ENCODE results near the gene KCNH6. TPM values are rescaled to one million over a fixed set of nuclear protein-coding genes. Genes with fewer than 3 reads are reported as not detected.

Gene KCNH6
- total and polyA plus RNA-seq, 4 donors = 0.09 TPM; not detected in 3

- no peak for TF ChIP-seq FOXA2 (IDR thresholded peaks at IDR 0.05)
- no peak for TF ChIP-seq RXRA (IDR thresholded peaks at IDR 0.05)
- TF ChIP-seq, protein P1, sequence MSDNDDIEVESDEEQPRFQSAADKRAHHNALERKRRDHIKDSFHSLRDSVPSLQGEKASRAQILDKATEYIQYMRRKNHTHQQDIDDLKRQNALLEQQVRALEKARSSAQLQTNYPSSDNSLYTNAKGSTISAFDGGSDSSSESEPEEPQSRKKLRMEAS (IDR thresholded peaks at IDR 0.05) = no peak
- TF ChIP-seq, protein P2, sequence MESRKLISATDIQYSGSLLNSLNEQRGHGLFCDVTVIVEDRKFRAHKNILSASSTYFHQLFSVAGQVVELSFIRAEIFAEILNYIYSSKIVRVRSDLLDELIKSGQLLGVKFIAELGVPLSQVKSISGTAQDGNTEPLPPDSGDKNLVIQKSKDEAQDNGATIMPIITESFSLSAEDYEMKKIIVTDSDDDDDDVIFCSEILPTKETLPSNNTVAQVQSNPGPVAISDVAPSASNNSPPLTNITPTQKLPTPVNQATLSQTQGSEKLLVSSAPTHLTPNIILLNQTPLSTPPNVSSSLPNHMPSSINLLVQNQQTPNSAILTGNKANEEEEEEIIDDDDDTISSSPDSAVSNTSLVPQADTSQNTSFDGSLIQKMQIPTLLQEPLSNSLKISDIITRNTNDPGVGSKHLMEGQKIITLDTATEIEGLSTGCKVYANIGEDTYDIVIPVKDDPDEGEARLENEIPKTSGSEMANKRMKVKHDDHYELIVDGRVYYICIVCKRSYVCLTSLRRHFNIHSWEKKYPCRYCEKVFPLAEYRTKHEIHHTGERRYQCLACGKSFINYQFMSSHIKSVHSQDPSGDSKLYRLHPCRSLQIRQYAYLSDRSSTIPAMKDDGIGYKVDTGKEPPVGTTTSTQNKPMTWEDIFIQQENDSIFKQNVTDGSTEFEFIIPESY (IDR thresholded peaks at IDR 0.05) = no peak
- TF ChIP-seq GABPA (IDR thresholded peaks at IDR 0.05 in 1 of 2, conservative IDR thresholded peaks at IDR 0.05 in 1 of 2) = no peak
Measured at GRCh38 chr17:63540590-63540989, 17.4 kb downstream of the KCNH6 start (continued).

GRCh38 chr17:63542218-63542545 is 19.0 kb downstream of the KCNH6 start:
- Histone ChIP-seq H3K4me1 (ENCODE audit: control insufficient read depth in 4 of 4, insufficient read depth in 4 of 4, low read length in 3 of 4) (peaks cover 0 to 7% (median 2%) of the 10 kb centered on the region in 4 donors), H3K36me3 (ENCODE audit: control insufficient read depth in 4 of 4, insufficient read depth in 3 of 4, low read depth in 1 of 4, low read length in 3 of 4) (no peaks in the 10 kb centered on the region), H3K9ac (ENCODE audit: low read depth in 1 of 2, low read length in 2 of 2) (no peak overlapping the region), H3K27me3 (ENCODE audit: control insufficient read depth in 4 of 4, insufficient read depth in 4 of 4, low read length in 3 of 4) (peaks cover 0 to 10% (median 4%) of the 10 kb centered on the region in 4 donors), H3K27ac (ENCODE audit: low read depth in 1 of 2, low read length in 2 of 2) (no peak overlapping the region), H3K9me3 (ENCODE audit: control insufficient read depth in 4 of 4, low read length in 3 of 4) (no peaks in the 10 kb centered on the region), H3K4me3 (ENCODE audit: low read depth in 1 of 3, low read length in 3 of 3) (no peak overlapping the region)
- TF ChIP-seq JUND (IDR thresholded peaks at IDR 0.05) = no peak
- no peak for DNase-seq (ENCODE audit: low spot score)
- 97% methylated on average over 9 of the region's 9 CpGs for WGBS

DNA sequence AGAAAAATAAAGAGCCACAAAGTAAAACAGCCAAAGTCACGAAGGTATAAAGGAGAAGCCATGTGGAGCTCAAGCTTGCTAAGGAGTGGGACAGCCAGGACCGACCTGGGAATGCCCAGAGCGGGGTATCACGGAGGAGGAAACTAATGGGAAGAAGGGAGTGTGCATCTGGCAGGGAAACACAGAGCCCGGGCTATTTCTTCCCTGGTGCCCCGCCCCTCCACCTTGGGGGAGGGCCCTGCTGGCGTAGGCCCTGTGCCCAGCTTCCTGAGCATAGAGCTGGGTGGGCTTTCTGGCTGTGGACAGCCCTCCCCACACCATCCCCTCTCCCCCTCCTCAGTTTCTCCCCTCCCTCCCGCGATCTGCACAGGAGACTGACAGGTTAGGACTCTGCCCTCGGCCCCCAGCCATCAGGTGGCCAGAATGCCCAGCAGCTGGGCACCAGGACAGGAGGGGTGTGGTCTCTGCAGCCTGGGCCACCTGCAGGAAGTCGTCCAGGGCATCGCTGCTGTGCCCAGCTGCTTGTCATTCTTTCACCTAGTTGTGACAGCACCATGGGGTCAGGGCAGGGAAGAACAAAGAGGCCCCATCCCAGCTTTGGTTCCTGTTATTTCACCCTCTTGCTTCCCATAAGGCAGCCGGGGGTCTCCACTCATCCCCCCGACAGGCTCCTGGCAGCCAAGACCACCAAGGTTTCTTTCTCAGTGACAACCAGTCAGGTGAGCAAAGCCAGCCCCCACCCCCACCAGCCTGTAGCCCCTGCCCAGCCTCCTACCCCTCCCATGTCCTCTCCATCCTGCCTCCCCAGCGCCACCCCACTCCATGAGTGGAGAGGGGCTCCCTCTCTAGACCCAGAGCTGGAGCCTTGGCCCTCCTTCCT is 20.0 kb downstream of the KCNH6 start:
- 58% methylated on average over 15 of the region's 15 CpGs for WGBS

DNA sequence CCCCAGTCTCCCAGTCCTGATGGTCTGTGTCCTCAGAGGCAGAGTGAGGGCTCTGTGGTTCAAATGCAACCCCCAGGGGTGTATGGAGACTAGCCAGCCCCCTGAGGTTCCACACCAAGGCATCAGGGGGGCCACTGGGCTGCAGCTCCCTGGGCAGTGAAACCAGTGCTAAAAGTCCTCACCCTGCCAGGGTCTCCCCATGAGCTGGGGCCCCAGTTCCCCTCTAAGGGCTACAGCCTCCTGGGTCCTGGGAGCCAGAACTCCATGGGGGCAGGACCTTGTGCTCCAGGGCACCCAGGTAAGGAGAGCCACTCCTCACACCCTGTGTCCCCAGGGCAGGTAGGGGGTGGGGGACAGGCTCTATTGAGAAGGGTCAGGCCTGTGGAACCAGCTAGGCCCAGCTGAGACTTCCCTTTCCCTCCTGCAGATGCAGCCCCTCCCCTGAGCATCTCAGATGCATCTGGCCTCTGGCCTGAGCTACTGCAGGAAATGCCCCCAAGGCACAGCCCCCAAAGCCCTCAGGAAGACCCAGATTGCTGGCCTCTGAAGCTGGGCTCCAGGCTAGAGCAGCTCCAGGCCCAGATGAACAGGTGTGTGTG is 20.8 kb downstream of the KCNH6 start:
- Histone ChIP-seq H3K27ac (ENCODE audit: low read depth in 1 of 2, low read length in 2 of 2) (no peak overlapping the region), H3K4me1 (ENCODE audit: control insufficient read depth in 4 of 4, insufficient read depth in 4 of 4, low read length in 3 of 4) (peaks cover 0 to 7% (median 2%) of the 10 kb centered on the region in 4 donors), H3K4me3 (ENCODE audit: low read depth in 1 of 3, low read length in 3 of 3) (no peak overlapping the region), H3K9ac (ENCODE audit: low read depth in 1 of 2, low read length in 2 of 2) (no peak overlapping the region), H3K27me3 (ENCODE audit: control insufficient read depth in 4 of 4, insufficient read depth in 4 of 4, low read length in 3 of 4) (peaks cover 0 to 4% (median 2%) of the 10 kb centered on the region in 4 donors), H3K9me3 (ENCODE audit: control insufficient read depth in 4 of 4, low read length in 3 of 4) (no peaks in the 10 kb centered on the region), H3K36me3 (ENCODE audit: control insufficient read depth in 4 of 4, insufficient read depth in 3 of 4, low read depth in 1 of 4, low read length in 3 of 4) (no peaks in the 10 kb centered on the region)
- DNase-seq (ENCODE audit: low spot score) = no peak
- TF ChIP-seq, protein P3, sequence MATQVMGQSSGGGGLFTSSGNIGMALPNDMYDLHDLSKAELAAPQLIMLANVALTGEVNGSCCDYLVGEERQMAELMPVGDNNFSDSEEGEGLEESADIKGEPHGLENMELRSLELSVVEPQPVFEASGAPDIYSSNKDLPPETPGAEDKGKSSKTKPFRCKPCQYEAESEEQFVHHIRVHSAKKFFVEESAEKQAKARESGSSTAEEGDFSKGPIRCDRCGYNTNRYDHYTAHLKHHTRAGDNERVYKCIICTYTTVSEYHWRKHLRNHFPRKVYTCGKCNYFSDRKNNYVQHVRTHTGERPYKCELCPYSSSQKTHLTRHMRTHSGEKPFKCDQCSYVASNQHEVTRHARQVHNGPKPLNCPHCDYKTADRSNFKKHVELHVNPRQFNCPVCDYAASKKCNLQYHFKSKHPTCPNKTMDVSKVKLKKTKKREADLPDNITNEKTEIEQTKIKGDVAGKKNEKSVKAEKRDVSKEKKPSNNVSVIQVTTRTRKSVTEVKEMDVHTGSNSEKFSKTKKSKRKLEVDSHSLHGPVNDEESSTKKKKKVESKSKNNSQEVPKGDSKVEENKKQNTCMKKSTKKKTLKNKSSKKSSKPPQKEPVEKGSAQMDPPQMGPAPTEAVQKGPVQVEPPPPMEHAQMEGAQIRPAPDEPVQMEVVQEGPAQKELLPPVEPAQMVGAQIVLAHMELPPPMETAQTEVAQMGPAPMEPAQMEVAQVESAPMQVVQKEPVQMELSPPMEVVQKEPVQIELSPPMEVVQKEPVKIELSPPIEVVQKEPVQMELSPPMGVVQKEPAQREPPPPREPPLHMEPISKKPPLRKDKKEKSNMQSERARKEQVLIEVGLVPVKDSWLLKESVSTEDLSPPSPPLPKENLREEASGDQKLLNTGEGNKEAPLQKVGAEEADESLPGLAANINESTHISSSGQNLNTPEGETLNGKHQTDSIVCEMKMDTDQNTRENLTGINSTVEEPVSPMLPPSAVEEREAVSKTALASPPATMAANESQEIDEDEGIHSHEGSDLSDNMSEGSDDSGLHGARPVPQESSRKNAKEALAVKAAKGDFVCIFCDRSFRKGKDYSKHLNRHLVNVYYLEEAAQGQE (IDR thresholded peaks at IDR 0.05) = no peak
- TF ChIP-seq HNF4A (conservative IDR thresholded peaks at IDR 0.05) (no peak), NR2F2 (IDR thresholded peaks at IDR 0.05) (no peak), TAF1 (conservative IDR thresholded peaks at IDR 0.05) (no peak), RAD21 (IDR thresholded peaks at IDR 0.05) (no peak), GABPA (IDR thresholded peaks at IDR 0.05 in 1 of 2, conservative IDR thresholded peaks at IDR 0.05 in 1 of 2) (no peak), CTCF (IDR thresholded peaks at IDR 0.05; ENCODE audit: low read depth, low read length, missing input control) (no peak), JUND (IDR thresholded peaks at IDR 0.05) (no peak), YY1 (IDR thresholded peaks at IDR 0.05) (no peak), RXRA (IDR thresholded peaks at IDR 0.05) (no peak)
- TF ChIP-seq, protein P2 (IDR thresholded peaks at IDR 0.05) = no peak

More for the DNA sequence above, 20.0 kb downstream of the KCNH6 start:
- peak in 1 of 2 donors; percentile 52 for TF ChIP-seq HNF4A (conservative IDR thresholded peaks at IDR 0.05)
- no peak for TF ChIP-seq JUND (IDR thresholded peaks at IDR 0.05)
- no peak overlapping the region for H3K27ac ChIP-seq (ENCODE audit: low read depth in 1 of 2, low read length in 2 of 2)
- no peaks in the 10 kb centered on the region for H3K9me3 ChIP-seq (ENCODE audit: control insufficient read depth in 4 of 4, low read length in 3 of 4)
- no peak for DNase-seq (ENCODE audit: low spot score)
- H3K9ac ChIP-seq (ENCODE audit: low read depth in 1 of 2, low read length in 2 of 2) = no peak overlapping the region
- no peak overlapping the region for H3K4me3 ChIP-seq (ENCODE audit: low read depth in 1 of 3, low read length in 3 of 3)
- no peaks in the 10 kb centered on the region for H3K36me3 ChIP-seq (ENCODE audit: control insufficient read depth in 4 of 4, insufficient read depth in 3 of 4, low read depth in 1 of 4, low read length in 3 of 4)
- H3K4me1 ChIP-seq (ENCODE audit: control insufficient read depth in 4 of 4, insufficient read depth in 4 of 4, low read length in 3 of 4) = peaks cover 0 to 7% (median 2%) of the 10 kb centered on the region in 4 donors
- peaks cover 0 to 10% (median 4%) of the 10 kb centered on the region in 4 donors for H3K27me3 ChIP-seq (ENCODE audit: control insufficient read depth in 4 of 4, insufficient read depth in 4 of 4, low read length in 3 of 4)
